WI38 (cell line): Measurements from ENCODE around the gene SHROOM4.

Source experiments
- H3K4me3 ChIP-seq: 2 replicates; pipeline ENCODE4 v1.5.1; 2011; ENCODE audit warnings: low read depth, mild to moderate bottlenecking, control low read depth, low read length
- TF ChIP-seq, protein P1 (sequence below): IDR thresholded peaks from 2 replicates; pipeline ENCODE4 v1.5.1; 2012; ENCODE audit warnings: low read depth, mild to moderate bottlenecking, control low read depth, low read length

SHROOM4 gene

DNA sequence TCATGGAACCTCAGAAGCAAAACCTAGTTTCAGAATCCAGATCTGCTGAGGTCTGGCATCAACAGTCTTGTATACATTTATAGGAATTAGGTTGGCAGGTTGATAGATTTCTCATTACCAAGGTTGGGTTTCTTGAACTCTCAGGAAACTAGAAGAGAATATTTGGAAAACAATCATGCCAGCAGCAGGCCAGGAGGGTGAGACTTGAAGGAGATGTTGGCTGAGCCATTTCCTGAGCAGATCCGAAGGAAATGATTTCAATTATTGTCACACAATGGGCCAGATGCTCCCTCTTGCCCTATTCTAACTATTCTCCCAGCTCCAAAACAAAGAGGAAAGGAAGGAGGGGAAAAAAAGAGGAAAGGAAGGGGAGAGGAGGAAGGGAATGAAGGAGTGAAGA lies 45.2 kb downstream of the SHROOM4 start:
- TF ChIP-seq, protein P1, sequence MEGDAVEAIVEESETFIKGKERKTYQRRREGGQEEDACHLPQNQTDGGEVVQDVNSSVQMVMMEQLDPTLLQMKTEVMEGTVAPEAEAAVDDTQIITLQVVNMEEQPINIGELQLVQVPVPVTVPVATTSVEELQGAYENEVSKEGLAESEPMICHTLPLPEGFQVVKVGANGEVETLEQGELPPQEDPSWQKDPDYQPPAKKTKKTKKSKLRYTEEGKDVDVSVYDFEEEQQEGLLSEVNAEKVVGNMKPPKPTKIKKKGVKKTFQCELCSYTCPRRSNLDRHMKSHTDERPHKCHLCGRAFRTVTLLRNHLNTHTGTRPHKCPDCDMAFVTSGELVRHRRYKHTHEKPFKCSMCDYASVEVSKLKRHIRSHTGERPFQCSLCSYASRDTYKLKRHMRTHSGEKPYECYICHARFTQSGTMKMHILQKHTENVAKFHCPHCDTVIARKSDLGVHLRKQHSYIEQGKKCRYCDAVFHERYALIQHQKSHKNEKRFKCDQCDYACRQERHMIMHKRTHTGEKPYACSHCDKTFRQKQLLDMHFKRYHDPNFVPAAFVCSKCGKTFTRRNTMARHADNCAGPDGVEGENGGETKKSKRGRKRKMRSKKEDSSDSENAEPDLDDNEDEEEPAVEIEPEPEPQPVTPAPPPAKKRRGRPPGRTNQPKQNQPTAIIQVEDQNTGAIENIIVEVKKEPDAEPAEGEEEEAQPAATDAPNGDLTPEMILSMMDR: no peak
- no peak overlapping the region for H3K4me3 ChIP-seq

DNA sequence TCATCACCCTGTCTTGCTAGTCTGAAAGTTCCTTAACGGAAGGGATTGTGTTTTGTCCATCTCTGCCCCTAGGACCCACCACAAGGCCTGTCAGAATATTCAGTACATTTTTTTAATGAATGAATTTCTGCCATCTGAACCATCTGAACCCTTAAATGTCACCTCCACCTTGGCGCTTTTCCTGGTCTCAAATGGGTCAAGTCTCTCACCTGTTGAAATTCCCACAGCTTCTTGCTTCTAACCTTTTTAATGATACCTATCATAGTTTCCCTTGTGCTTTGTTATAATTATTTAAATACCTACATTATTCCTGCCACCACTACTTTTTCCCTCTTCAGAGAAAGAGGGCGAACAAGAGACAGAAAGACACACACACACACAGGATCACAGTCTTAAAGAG lies 48.0 kb downstream of the SHROOM4 start:
- TF ChIP-seq, protein P1: no peak
- H3K4me3 ChIP-seq: no peak overlapping the region

DNA sequence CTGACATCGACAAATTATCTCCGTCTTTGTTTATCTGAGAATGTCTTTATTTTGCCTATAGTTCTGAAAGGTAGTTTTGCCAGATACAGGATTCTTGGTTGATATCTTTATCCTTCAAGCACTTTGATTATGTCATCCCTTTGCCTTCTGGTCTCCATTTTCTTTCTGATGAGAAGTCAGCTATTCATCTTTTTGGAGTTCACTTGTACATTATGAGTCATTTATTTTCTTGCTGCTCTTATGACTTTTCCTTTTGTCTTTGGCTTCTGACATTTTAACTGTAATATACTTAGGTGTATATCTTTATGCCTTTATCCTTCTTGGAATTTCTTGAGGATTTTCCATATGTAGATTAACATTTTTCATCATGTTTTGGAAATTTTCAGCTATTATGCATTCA lies 51.4 kb downstream of the SHROOM4 start:
- no peak overlapping the region for H3K4me3 ChIP-seq
- TF ChIP-seq, protein P1: no peak

DNA sequence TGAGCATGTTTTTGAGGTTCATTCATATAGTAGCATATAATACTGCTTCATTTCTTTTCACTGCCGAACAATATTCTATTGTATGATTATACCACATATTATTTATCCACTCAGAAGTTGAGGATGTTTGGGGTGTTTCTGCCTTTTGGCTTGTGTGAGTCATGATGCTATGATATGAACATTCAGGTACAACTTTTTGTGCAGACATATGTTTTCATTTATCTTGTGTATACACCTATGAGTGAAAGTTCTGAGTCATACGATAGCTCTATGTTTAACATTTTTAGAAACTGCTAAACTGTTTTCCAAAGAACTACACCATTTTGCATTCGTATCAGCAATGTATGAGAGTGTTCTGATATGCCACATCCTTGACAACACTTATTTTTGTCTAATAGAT lies 57.7 kb downstream of the SHROOM4 start:
- TF ChIP-seq, protein P1: no peak

DNA sequence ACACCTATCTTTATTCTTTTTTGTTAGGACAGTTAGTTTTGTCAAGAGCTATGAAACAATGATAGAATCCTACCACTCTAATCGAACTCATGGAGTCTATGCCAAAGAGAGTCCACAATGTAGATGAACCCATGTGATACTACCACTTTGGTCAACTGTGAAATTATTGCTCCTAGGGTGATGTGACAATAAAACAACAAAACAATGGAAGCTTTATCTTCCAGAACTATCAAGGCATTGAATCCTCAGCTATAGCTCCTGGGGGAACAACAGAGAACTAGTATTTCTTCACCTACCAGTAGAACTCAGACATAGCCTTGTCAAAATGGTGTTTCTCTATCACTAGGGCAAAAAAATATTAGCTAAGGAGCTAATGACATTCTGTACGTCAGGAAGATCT lies 62.9 kb downstream of the SHROOM4 start:
- TF ChIP-seq, protein P1: no peak
- H3K4me3 ChIP-seq: no peak overlapping the region

More for the DNA sequence above, 57.7 kb downstream of the SHROOM4 start:
- no peak overlapping the region for H3K4me3 ChIP-seq

DNA sequence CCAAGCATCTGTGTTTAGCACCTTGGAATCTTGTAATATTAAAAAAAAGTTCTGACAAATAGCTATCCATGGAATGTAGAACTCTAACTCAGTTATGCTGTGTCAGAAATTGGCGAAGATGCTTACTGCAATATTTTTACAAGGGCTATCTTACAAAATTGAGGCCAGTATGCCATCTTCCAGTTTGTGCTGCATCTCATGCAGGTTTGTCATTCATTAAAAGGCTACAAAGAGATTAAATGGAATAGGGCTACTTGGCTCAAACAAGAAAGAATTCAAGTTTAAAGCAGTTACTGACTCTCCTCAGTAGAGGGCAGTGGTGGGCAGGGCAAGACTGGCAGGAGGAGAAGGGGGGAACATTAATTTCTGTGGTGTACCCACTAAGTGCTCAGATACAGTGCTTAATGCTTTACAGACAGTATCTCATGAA lies 66.5 kb downstream of the SHROOM4 start:
- H3K4me3 ChIP-seq: no peak overlapping the region
- TF ChIP-seq, protein P1: 0 out of 2 replicates have a peak, but pooled peaks have one; percentile 28

DNA sequence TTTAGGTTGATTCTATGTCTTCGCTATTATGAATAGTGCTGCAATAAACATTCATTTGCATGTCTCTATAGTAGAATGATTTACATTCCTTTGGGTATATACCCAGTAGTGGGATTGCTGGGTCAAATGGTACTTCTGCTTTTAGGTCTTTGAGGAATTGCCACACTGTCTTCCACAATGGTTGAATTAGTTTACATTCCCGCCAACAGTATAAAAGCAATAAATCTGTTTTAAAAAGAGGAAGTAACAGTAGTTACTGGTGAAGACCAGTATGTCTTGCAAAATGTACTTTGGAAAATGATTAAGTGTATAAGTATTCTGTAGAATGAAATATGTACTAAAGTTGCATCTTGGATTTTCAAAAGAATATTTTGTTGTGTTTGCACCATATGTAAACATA lies 77.3 kb downstream of the SHROOM4 start:
- H3K4me3 ChIP-seq: no peak overlapping the region
- TF ChIP-seq, protein P1: no peak
